GM18499 (cell line): ENCODE data around the gene HK1.

ENCODE experiments used
- ATAC-seq: cut with Tn5 transposase; IDR thresholded peaks from one replicate; pipeline ENCODE4 v1.9.1; 2021; ENCODE audit warnings: moderate number of reproducible peaks; ENCODE audit not compliant: insufficient read depth, unreplicated experiment

The HK1 gene

DNA sequence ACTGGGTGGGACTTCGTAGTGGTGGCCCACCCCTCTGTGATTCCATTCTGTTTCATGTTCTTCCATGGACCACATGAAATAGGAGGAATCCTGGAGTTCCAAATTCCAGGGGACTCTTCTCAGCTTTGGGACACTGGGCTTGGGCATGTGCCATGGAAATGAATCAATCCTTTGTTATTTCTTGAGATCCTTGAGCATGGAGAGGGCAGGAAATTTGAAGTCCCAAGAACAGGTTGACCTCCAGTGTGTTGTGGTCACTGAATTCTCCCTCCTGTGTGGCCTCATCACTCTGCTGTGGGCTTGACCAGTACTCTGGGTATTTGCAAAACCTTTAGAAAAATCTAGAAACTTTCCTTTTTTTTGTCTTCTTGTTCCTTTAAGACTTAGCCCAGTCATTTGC, 115.7 kb downstream of the HK1 start:
- no peak for ATAC-seq

DNA sequence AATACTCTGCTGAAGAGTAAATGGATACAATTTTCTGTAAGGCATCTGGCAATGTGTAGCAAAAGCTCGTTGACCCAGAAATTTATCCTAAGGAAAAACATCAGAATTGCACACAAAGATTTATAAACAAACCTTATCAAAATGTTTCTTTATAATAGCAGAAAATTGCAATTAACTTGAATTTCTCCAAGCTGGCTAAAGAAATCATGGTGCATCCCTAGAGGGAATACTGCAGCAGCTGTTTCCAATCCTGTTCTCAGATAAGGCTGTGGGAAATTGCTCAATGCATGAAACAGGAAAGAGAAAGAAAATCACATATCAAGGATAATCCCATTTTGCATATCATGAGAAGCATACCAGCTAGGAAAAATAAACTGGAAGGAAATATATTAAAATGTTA, 119.7 kb downstream of the HK1 start:
- no peak for ATAC-seq

DNA sequence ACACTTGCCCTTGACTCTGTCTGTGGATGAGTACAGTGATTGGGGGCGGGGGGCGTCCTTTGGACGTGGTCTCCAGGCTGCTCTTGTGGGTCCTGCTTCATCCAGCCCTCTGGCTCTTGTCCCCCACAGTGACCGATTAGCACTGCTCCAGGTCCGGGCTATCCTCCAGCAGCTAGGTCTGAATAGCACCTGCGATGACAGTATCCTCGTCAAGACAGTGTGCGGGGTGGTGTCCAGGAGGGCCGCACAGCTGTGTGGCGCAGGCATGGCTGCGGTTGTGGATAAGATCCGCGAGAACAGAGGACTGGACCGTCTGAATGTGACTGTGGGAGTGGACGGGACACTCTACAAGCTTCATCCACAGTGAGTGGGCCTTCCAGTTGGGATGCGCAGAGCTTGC, 120.2 kb downstream of the HK1 start:
- no peak for ATAC-seq

GRCh38 chr10:69400936-69401335, 122.6 kb downstream of the HK1 start:
- no peak for ATAC-seq

DNA sequence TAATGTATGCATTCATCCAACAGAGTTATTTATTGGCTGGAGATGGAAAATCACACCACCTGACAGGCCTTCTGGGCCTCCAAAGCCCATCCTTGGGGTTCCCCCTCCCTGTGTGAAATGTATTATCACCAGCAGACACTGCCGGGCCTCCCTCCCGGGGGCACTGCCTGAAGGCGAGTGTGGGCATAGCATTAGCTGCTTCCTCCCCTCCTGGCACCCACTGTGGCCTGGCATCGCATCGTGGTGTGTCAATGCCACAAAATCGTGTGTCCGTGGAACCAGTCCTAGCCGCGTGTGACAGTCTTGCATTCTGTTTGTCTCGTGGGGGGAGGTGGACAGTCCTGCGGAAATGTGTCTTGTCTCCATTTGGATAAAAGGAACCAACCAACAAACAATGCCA, 123.1 kb downstream of the HK1 start:
- ATAC-seq, result no peak

GRCh38 chr10:69402386-69402785, 124.1 kb downstream of the HK1 start:
- no peak for ATAC-seq

DNA sequence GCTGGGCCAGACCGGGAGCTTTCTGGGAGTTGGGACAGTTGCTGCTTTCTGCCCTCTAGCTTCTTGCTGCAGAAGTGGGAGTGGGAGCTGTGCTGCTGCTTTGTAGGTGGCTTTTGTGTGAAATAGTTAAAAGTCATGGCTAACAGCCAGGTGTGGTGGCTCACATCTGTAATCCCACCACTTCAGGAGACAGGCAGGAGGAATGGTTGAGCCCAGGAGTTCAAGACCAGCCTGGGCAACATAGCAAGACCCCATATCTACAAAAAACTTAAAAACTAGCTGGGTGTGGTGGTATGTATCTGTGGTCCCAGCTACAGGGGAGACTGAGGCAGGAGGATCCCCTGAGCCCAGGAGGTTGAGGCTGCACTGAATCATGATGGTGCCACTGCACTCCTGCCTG, 124.8 kb downstream of the HK1 start:
- ATAC-seq, result no peak

GRCh38 chr10:69403519-69403918, 125.2 kb downstream of the HK1 start:
- no peak for ATAC-seq

DNA sequence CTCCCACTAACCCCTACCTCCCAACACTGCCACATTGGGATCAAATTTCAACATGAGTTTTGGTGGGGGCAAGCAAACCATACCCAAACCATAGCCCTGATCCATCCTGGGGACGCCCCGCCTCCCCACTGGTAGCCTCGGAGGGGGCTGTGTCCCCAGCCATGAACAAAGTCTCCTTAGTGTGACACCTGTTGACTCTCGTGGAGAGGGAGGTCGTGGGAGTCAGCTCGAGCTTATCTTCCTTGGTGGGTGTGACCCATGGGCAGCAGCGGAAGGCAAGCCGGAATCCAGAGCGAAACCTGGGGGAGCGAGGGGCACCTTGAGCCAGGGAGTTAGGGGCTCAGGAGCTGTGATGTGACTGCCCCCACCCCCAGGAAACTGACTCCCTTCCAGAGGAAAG, 126.5 kb downstream of the HK1 start:
- no peak for ATAC-seq

- ATAC-seq, result no peak
These were observed 126.9 kb downstream of the HK1 start for GRCh38 chr10:69405221-69405620.

DNA sequence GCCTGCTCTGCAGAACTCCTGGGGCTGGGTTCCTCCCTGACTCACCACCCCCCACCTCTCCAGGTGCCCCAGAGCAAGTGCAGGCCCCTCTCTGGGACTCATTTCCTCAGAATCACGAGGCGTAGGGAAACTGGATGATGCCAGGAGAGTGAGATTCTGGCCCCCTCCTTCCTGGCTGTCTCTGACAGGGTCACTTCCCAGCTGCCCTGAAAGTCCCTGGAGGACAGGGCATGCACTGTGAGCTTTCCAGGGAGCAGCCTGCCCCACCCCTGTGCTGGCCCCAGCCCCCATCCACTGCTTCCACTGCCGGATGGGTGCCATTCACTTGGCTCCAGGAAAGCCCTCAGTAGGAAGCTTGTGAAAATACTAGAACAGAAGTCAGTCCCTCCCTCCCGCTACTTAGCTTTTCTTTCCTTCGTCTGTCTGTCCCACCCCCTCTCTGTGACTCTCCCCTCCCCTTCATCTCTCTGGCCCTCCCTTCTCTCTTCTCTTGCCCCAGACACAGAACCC, 128.1 kb downstream of the HK1 start:
- no peak for ATAC-seq

- ATAC-seq, result no peak
These were observed 128.7 kb downstream of the HK1 start for GRCh38 chr10:69406816-69407580.

DNA sequence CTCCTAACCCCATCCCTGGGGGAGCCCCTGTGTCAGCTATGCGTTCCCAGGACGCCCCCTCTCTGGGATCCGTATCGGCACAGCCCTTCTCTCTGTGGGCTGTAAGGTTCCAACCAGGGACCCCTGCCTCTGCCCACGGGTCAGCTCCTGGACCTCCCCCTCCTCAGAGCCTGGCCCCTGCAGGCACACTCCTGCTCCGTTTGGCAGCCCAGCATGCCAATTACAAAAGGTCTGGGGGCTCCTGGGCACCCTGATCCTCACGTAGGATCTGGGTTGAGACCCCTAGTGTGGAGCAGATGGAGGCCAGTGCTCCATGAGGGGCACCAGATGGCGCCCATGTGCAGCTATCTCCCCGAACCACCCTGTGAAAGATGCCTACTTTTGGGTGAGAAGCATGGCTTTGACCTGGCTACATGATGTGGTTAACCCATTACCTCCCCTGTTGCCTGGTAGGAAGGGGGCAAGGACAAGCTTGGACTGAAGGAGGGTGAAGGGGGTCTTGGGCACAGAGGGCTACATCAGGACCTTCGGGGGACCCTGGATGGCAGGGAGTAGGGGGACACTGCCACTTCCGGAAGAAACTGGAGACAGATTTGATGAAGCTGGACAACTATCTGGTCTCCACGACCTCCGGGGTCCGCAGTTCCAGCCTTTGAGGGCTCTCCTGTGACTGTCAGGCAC, 129.5 kb downstream of the HK1 start:
- no peak for ATAC-seq

GRCh38 chr10:69408318-69409175, 130.3 kb downstream of the HK1 start:
- peak; percentile 59 for ATAC-seq

DNA sequence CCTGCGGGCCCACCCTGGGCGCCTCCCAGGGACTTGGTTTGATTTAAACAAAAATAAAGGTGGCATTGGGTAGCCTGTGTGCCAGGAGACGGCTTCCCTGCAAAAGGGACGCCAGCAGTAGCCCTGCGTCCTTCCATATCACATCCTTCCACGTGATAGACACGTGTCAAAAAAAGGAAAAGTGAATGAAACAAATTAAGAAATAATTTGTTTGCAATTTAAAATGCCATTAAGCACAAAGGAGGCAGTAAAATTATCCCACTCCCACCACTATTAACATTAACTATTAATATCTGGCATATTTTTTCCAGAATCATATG, 130.8 kb downstream of the HK1 start:
- no peak for ATAC-seq

DNA sequence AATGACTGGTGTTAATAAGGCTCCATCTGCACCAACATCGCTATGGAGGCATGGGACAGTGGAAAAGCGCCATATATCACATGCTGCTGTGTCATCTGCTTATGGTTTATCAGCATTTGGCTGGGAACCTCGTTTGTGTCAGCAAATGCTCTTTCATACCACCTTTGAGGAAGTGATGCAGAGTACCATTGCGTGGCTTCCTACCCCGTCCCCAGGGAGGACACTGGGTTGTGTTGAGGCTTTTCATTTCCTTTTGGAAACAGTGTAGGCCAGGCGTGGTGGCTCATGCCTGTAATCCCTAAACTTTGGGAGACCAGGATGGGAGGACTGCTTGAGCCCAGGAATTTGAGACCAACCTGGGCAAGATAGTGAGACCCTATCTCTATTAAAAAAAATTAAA, 131.7 kb downstream of the HK1 start:
- no peak for ATAC-seq

DNA sequence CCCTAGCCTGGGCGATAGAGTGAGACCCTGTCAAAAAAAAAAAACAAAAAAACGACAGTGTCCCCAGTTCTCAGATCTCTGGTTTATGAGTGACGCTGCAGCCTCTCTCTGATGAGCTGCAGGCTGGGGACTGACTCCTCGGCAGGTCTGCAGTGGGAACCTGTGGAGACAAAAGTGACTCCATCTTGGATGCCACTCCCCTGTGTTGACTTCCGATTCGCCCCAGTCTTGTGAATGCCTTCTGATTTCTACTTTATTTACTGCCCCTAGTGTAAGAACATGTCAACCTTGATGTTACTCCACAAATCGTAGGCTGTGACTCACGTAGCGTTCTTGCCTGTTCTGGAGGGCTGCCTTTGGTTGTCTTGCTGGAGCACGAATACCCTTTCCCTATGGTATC, 132.2 kb downstream of the HK1 start:
- no peak for ATAC-seq

DNA sequence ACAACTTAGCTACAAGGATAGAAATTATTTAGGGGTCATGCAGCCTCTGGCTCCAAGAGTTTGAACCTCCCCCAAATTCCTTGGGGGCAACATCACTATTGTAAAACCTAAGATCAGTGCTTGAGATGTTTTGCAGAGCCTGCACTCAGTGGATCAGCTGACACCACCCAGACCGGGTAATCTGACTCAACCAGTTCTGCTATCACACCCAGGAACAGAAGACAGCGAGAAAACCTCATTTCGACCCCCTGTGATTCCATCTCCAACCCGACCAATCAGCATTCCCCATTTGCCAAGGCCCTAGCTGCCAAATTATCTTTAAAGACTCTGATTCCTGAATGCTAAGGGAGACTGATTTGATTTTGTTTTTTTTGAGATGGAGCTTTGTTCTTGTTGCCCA, 133.2 kb downstream of the HK1 start:
- ATAC-seq, result no peak

DNA sequence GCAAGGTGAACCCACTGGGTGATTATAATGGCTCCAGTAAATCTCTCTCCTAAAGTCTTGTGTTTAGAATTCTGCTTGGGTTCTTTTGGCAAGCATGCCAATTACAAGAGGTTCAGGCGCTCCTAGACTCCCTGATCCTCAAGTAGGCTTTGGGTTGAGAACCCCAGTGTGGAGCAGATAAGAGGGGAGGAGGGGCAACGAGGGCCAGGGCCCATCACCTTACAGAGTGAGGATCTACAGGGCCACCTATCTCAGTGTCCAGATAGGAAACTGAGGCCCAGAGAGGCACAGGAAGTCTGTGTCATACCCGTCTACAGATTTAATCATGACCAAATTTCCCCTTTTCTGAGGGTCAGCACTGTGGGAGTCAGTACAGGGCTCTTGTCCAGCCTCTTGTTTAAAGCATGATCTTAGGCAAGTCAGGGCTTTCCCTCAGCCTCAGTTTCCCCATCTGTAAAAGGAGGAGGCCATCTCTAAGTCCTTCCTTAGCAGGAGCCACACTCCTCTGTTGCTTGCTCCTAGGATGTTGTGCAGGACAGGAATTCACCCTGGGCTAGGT, 134.0 kb downstream of the HK1 start:
- ATAC-seq, result no peak

GRCh38 chr10:69413221-69413865, 135.0 kb downstream of the HK1 start:
- ATAC-seq, result no peak
